ENCODE data around the gene RASA3. TPM values are rescaled to one million over a fixed set of nuclear protein-coding genes. Genes with fewer than 3 reads are reported as not detected.

Gene RASA3
- total and polyA plus RNA-seq, 2 of the 4 experiments (the other 2 are of a cell fraction): 21.0 to 31.4 TPM

- TF ChIP-seq NFE2L2 (IDR thresholded peaks at IDR 0.05; ENCODE audit: low read depth, low read length): no peak
Measured at GRCh38 chr13:113998781-113999617, 133.4 kb downstream of the RASA3 start (continued).

DNA sequence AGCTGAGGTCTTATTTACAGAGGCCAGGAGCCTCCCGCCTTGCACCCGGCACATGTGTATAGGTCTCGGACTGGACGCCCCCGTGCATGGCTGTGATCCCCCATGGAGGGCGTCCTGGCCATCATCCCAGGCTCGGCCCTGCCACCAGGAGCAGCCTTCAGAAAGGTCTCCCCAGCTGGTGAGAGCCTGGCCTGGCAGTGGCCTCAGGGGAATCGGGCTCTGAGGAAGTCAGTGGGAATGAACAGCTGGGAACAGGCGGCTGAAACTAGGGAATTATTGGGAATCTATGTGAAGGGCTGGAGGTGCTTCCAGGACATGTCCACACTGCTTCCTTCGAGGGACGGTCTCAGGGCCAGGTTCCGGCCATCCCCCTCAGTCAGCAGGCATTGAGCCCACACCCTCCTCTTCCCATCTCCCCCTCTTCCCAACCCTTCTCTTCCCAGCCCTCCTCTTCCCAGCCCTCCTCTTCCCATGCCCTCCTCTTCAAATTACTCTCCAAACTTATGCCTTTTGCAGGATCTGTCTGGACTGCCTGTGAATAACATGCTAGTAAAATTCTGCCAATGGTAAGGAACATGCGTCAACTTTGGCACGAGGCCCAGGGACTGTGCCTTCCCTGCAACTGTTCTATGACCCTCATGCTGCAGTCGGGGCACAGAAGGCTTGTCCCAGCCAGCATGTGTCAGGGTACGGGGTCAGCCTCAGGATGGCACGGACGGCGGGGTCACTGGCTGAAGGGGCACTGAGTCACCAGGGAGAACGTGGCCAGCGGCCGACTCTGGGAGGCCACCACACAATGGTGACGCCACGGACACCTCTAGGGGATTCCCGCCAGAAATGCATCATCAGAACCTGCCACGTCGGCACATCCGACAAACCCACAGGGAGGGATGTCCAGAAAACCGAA lies 134.3 kb downstream of the RASA3 start:
- Histone ChIP-seq H3K27me3 (ENCODE audit: control insufficient read depth, insufficient read depth, low read length) (no peaks in the 10 kb centered on the region), H3K79me1 (ENCODE audit: low read depth in 1 of 2, low read length in 2 of 2) (peaks cover 3 to 52% of the 10 kb centered on the region in 2 experiments; a peak in 3 of 4 replicates), H2BK15ac (ENCODE audit: low read depth, low read length) (no peak overlapping the region), H4K8ac (ENCODE audit: low read depth in 2 of 2, low read length in 2 of 2) (peak overlapping the region in 1 of 2 experiments; percentile 35; a peak in 1 of 4 replicates), H3K4me2 (ENCODE audit: low read depth, low read length) (no peak overlapping the region), H3K4ac (ENCODE audit: low read depth, low read length) (peak overlapping the region; percentile 46; the same call in 1 of the 2 replicates), H3K27ac (ENCODE audit: insufficient read depth, low read length) (peak overlapping the region; percentile 30; the same call in 1 of the 2 replicates), H4K5ac (ENCODE audit: low read depth, low read length) (no peak overlapping the region), H2BK5ac (ENCODE audit: low read depth, low read length, poor library complexity, severe bottlenecking) (peak overlapping the region; percentile 2), H3K56ac (ENCODE audit: extremely low read depth, insufficient read depth, low read length) (no peak overlapping the region), H3K14ac (replicated peaks; ENCODE audit: low read depth, low read length) (no peak overlapping the region), H4K20me1 (ENCODE audit: insufficient read depth, low read length) (peaks cover 14% of the 10 kb centered on the region), H2BK20ac (ENCODE audit: low read depth, low read length) (no peak overlapping the region), H3K36me3 (ENCODE audit: control insufficient read depth, insufficient read depth, low read length) (peaks cover 67% of the 10 kb centered on the region), H3K4me1 (ENCODE audit: control insufficient read depth, insufficient read depth, low read length) (peaks cover 7% of the 10 kb centered on the region), H2AK5ac (ENCODE audit: low read depth, low read length) (peak overlapping the region; percentile 65; the same call in 1 of the 2 replicates), H2BK120ac (ENCODE audit: low read depth, low read length) (no peak overlapping the region), H2AFZ (replicated peaks; ENCODE audit: low read length, poor library complexity) (peak overlapping the region; percentile 64), H3K18ac (ENCODE audit: low read depth, low read length) (no peak overlapping the region; the same call in 1 of the 2 replicates), H3K9ac (ENCODE audit: low read depth, low read length) (no peak overlapping the region), H2AK9ac (replicated peaks; ENCODE audit: low read depth, low read length, poor library complexity) (peak overlapping the region; percentile 75), H3K9me1 (ENCODE audit: insufficient read depth, low read length) (peaks cover 3% of the 10 kb centered on the region; the same call in 1 of the 2 replicates), H3K4me3 (ENCODE audit: insufficient read depth, low read depth, low read length) (no peak overlapping the region), H4K91ac (ENCODE audit: insufficient read depth, low read depth, low read length) (no peak overlapping the region; the same call in 1 of the 2 replicates), H3K23ac (ENCODE audit: low read depth, low read length) (no peak overlapping the region), H3K9me3 (ENCODE audit: control insufficient read depth, insufficient read depth, low read length) (no peaks in the 10 kb centered on the region)
- ATAC-seq (ENCODE audit: low read depth) (peak; percentile 50), DNase-seq (peak; percentile 79)
- CTCF ChIA-PET: no interaction called here
- dilution Hi-C loops (cut with HindIII; ENCODE audit: low sequenced_read_pairs, unreplicated experiment): no loop called here
- intact Hi-C loops (cut with micrococcal nuclease): no loop called here
- BruUV-seq (replicated peaks): no TSS peak
- in situ Hi-C loops (cut with MboI; ENCODE audit: low sequenced_read_pairs): no loop called here
- 52% methylated on average over 19 of the region's 29 CpGs; no CpG with 5 or more reads in 1 of the 2 experiments for WGBS, 2 experiments (ENCODE audit: extremely low coverage in 2 of 2, insufficient read length in 1 of 2)
- TF ChIP-seq MXI1 (IDR thresholded peaks at IDR 0.05; ENCODE audit: borderline replicate concordance, low read depth, low read length) (0 out of 2 replicates have a peak, but pooled peaks have one; percentile 29), BHLHE40 (IDR thresholded peaks at IDR 0.05; ENCODE audit: low read depth, low read length) (peak; percentile 23; the same call in 1 of the 2 replicates), MAFK (IDR thresholded peaks at IDR 0.05; ENCODE audit: low read depth, low read length) (0 out of 2 replicates have a peak, but pooled peaks have one; percentile 42), SMC3 (IDR thresholded peaks at IDR 0.05; ENCODE audit: low read depth, low read length) (no peak), MAZ (IDR thresholded peaks at IDR 0.05; ENCODE audit: borderline replicate concordance, low read depth, low read length) (no peak)
- POLR2A ChIA-PET (ENCODE audit: unreplicated experiment): no interaction called here

Measured in IMR-90 (cell line).